Smooth muscle cell (in vitro differentiated cells): ENCODE data around the gene AKNA. TPM values are rescaled to one million over a fixed set of nuclear protein-coding genes. Genes with fewer than 3 reads are reported as not detected.

Experiments
- DNase-seq: peaks from one replicate; lab custom pipeline; 2025; ENCODE audit not compliant: unreplicated experiment; lab: John Stamatoyannopoulos, UW
- H2AFZ ChIP-seq: fragments of 200-600 bp; sonication (generic); 2 replicates; pipeline ENCODE4 v1.6.0; 2016; ENCODE audit warnings: antibody characterized with exemption, low read depth, mild to moderate bottlenecking
- H3F3A ChIP-seq: fragments of 200-600 bp; sonication (generic); 2 replicates; pipeline ENCODE4 v1.6.0; 2017; ENCODE audit warnings: antibody characterized with exemption, low read depth
- H3K27ac ChIP-seq: fragments of 200-600 bp; sonication (generic); 2 replicates; pipeline ENCODE4 v1.5.1; 2016; ENCODE audit warnings: low read depth, mild to moderate bottlenecking
- H3K27me3 ChIP-seq: fragments of 200-600 bp; sonication (generic); 2 replicates; pipeline ENCODE4 v1.6.1; 2016; ENCODE audit warnings: low read depth, mild to moderate bottlenecking
- H3K36me3 ChIP-seq: fragments of 200-600 bp; sonication (generic); 2 replicates; pipeline ENCODE4 v1.5.1; 2016; ENCODE audit warnings: low read depth
- H3K4me1 ChIP-seq: fragments of 200-600 bp; sonication (generic); 2 replicates; pipeline ENCODE4 v1.5.1; 2016; ENCODE audit warnings: low read depth
- H3K4me2 ChIP-seq: fragments of 200-600 bp; sonication (generic); 2 replicates; pipeline ENCODE4 v1.6.0; 2016; ENCODE audit warnings: mild to moderate bottlenecking
- H3K4me3 ChIP-seq: fragments of 200-600 bp; sonication (generic); 2 replicates; pipeline ENCODE4 v1.5.1; 2016; ENCODE audit warnings: mild to moderate bottlenecking
- H3K79me2 ChIP-seq: fragments of 200-600 bp; sonication (generic); 2 replicates; pipeline ENCODE4 v1.6.0; 2016; ENCODE audit warnings: low read depth, mild to moderate bottlenecking
- H3K9ac ChIP-seq: fragments of 200-600 bp; sonication (generic); 2 replicates; pipeline ENCODE4 v1.6.0; 2016; ENCODE audit warnings: low read depth
- H3K9me3 ChIP-seq: fragments of 200-600 bp; sonication (generic); replicated peaks from 2 replicates; pipeline ENCODE4 v1.5.1; 2016; ENCODE audit warnings: low read depth
- H4K20me1 ChIP-seq: fragments of 200-600 bp; sonication (generic); 2 replicates; pipeline ENCODE4 v1.6.0; 2016; ENCODE audit warnings: low read depth
- WGBS: methylation state at CpG from one replicate; pipeline ENCODE4 v1.1.7; 2016; ENCODE audit warnings: low lambda C conversion rate; 5-methylcytosine and 5-hydroxymethylcytosine counted together
- polyA plus RNA-seq: library from polyadenylated mRNA; unstranded; fragments of >200 nt; fragmentation: Nextera tagmentation; extraction: Ambion mirVana; gene quantifications from 2 replicates; pipeline ENCODE4 v1.2.1, GENCODE V29; 2016
- total RNA-seq: library from RNA; depleted of rRNA; stranded (reverse); fragments of >200 nt; gene quantifications from 2 replicates; pipeline ENCODE4 v1.2.3, GENCODE V29; 2014
- TF ChIP-seq, protein P1 (sequence below): fragments of 200-600 bp; sonication (generic); IDR thresholded peaks from 2 replicates; pipeline ENCODE4 v1.5.1; 2017; ENCODE audit warnings: borderline replicate concordance, mild to moderate bottlenecking, antibody characterized with exemption; ENCODE audit not compliant: insufficient read depth, poor library complexity, severe bottlenecking

AKNA gene
- total and polyA plus RNA-seq, 2 experiments from 2014 or later: 3.2 to 4.7 TPM

DNA sequence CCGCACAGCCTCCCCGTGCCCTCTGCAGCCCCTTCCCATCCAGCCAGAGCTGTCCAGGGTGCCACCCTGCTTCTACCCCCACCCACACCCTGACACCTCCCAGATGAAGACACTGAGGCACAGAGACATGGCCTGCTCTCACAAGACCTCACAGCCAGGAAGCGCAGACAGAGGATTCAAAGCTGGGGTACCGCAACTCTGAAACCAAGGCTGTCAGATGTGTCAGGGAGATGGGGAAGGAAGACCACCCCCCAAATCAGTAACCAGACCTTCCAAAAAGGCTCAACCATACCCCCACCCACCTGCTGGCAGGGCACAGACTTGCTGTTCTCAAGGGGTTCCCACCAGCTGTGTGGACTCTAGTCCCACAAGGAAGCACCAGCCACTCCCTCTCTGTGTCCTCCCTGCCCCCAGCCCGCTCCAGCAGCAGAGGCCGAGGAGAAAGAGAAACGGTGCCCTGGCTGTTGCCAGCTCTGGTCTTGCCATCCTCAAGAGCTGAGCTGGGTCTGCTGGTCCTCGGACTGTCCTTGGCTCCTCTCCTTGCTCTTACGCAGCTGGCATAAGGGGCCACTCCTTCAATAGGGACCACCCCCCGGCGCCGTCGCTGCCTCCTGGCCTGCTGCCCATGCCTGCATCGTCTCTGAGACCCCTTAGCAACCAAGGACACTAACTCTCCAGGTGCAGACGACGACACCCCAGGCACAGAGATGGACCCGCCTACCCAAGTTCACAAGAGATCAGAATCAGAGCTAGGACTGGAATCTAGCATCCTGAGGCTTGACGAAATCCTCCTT is 699 bp downstream of the AKNA start:
- peak overlapping the region; percentile 92 for H3K27ac ChIP-seq
- peaks cover 18% of the 10 kb centered on the region for H3F3A ChIP-seq
- no peak for DNase-seq
- no peaks in the 10 kb centered on the region for H3K9me3 ChIP-seq
- no peaks in the 10 kb centered on the region for H3K27me3 ChIP-seq
- TF ChIP-seq, protein P1, sequence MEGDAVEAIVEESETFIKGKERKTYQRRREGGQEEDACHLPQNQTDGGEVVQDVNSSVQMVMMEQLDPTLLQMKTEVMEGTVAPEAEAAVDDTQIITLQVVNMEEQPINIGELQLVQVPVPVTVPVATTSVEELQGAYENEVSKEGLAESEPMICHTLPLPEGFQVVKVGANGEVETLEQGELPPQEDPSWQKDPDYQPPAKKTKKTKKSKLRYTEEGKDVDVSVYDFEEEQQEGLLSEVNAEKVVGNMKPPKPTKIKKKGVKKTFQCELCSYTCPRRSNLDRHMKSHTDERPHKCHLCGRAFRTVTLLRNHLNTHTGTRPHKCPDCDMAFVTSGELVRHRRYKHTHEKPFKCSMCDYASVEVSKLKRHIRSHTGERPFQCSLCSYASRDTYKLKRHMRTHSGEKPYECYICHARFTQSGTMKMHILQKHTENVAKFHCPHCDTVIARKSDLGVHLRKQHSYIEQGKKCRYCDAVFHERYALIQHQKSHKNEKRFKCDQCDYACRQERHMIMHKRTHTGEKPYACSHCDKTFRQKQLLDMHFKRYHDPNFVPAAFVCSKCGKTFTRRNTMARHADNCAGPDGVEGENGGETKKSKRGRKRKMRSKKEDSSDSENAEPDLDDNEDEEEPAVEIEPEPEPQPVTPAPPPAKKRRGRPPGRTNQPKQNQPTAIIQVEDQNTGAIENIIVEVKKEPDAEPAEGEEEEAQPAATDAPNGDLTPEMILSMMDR: no peak
- peak overlapping the region; percentile 71 for H3K9ac ChIP-seq
- peak overlapping the region; percentile 56 for H2AFZ ChIP-seq
- peak overlapping the region; percentile 59 for H3K4me3 ChIP-seq
- no peaks in the 10 kb centered on the region for H3K36me3 ChIP-seq
- H3K4me2 ChIP-seq: peak overlapping the region; percentile 93
- peaks cover 9% of the 10 kb centered on the region for H4K20me1 ChIP-seq
- H3K79me2 ChIP-seq: peaks cover 51% of the 10 kb centered on the region
- 52% methylated on average over 18 of the region's 18 CpGs for WGBS
- peaks cover 39% of the 10 kb centered on the region for H3K4me1 ChIP-seq

DNA sequence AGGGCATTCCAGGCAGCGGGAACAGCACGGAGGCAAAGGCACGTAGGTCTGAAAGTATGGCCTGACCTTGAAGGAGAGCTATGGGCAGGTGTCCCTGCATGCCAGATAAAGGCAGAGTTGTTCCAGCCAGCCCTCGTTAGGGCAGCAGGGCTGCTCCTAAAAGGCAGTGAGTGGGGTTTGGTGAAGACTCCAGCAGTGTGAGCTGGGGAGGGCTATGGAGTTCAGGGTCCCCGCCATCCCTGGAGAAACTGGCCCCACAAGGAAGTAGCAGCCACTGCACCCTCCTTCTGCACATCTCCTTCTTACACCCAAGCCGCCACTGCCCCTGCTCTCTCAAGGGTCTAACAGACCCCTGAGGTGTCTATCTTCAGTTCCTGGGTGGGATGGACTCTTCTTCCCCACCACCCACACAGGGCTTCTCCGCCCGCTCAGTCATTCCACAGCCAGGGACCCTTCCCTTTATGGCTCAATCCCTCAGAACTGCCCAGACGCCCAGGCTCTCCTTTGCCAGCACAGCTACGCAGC is 1.4 kb downstream of the AKNA start:
- H3F3A ChIP-seq: peaks cover 18% of the 10 kb centered on the region
- 76% methylated on average over 10 of the region's 10 CpGs for WGBS
- peak overlapping the region; percentile 92 for H3K27ac ChIP-seq
- no peaks in the 10 kb centered on the region for H3K9me3 ChIP-seq
- no peak overlapping the region for H2AFZ ChIP-seq
- no peak for DNase-seq
- H3K4me1 ChIP-seq: peaks cover 39% of the 10 kb centered on the region
- no peak overlapping the region for H3K9ac ChIP-seq
- H3K36me3 ChIP-seq: no peaks in the 10 kb centered on the region
- peaks cover 13% of the 10 kb centered on the region for H4K20me1 ChIP-seq
- H3K4me2 ChIP-seq: peak overlapping the region; percentile 93
- TF ChIP-seq, protein P1: no peak
- peaks cover 54% of the 10 kb centered on the region for H3K79me2 ChIP-seq
- peak overlapping the region; percentile 59 for H3K4me3 ChIP-seq
- H3K27me3 ChIP-seq: no peaks in the 10 kb centered on the region

- Histone ChIP-seq H3K4me3 (no peak overlapping the region), H3F3A (peaks cover 18% of the 10 kb centered on the region), H3K36me3 (no peaks in the 10 kb centered on the region), H4K20me1 (peaks cover 13% of the 10 kb centered on the region), H3K79me2 (peaks cover 50% of the 10 kb centered on the region), H3K27me3 (no peaks in the 10 kb centered on the region), H3K4me1 (peaks cover 39% of the 10 kb centered on the region), H3K9me3 (no peaks in the 10 kb centered on the region), H3K4me2 (peak overlapping the region; percentile 93), H3K27ac (peak overlapping the region; percentile 92), H3K9ac (peak overlapping the region; percentile 30), H2AFZ (no peak overlapping the region)
- 47% methylated on average over 11 of the region's 11 CpGs for WGBS
- TF ChIP-seq, protein P1: no peak
- DNase-seq: no peak
Observed at GRCh38 chr9:114385397-114386181, 2.2 kb downstream of the AKNA start.
